GM23338 (cell line): Measurements from ENCODE around the gene ERVK3-1. TPM values are rescaled to one million over a fixed set of nuclear protein-coding genes. Genes with fewer than 3 reads are reported as not detected.

Experiments
- EZH2phosphoT487 ChIP-seq: fragments of 200-600 bp; sonication (generic); IDR thresholded peaks from one replicate; pipeline ENCODE4 v1.8.1; 2018; ENCODE audit warnings: antibody characterized with exemption; ENCODE audit not compliant: unreplicated experiment
- STAT1 ChIP-seq: IDR thresholded peaks from one replicate; pipeline ENCODE4 v1.6.1; 2016; ENCODE audit warnings: antibody characterized with exemption; ENCODE audit not compliant: unreplicated experiment
- polyA plus RNA-seq: library from polyadenylated mRNA; unstranded; fragments of >200 nt; fragmentation: Nextera tagmentation; extraction: Ambion mirVana; gene quantifications from 2 replicates; pipeline ENCODE4 v1.2.1, GENCODE V29; 2016
- total RNA-seq: library from RNA; depleted of rRNA; stranded (reverse); fragments of >200 nt; shearing (Covaris generic); gene quantifications from 2 replicates; pipeline ENCODE4 v1.2.3, GENCODE V29; 2014
- TF ChIP-seq, protein P1 (sequence below): fragments of 250-450 bp; sonication (Bioruptor Pico); IDR thresholded peaks from 2 replicates; pipeline ENCODE4 v1.5.0; 2020; ENCODE audit warnings: mild to moderate bottlenecking, moderate library complexity
- TF ChIP-seq, protein P2 (sequence below): IDR thresholded peaks from one replicate; pipeline ENCODE4 v1.6.1; 2018; ENCODE audit warnings: antibody characterized with exemption; ENCODE audit not compliant: unreplicated experiment

ERVK3-1 gene
- total and polyA plus RNA-seq, 2 experiments from 2014 or later: 34.4 to 66.2 TPM

GRCh38 chr19:58326914-58327726 is 21.9 kb downstream of the ERVK3-1 start, which contains the start of gene ZSCAN22 (continued):
- TF ChIP-seq, protein P1, sequence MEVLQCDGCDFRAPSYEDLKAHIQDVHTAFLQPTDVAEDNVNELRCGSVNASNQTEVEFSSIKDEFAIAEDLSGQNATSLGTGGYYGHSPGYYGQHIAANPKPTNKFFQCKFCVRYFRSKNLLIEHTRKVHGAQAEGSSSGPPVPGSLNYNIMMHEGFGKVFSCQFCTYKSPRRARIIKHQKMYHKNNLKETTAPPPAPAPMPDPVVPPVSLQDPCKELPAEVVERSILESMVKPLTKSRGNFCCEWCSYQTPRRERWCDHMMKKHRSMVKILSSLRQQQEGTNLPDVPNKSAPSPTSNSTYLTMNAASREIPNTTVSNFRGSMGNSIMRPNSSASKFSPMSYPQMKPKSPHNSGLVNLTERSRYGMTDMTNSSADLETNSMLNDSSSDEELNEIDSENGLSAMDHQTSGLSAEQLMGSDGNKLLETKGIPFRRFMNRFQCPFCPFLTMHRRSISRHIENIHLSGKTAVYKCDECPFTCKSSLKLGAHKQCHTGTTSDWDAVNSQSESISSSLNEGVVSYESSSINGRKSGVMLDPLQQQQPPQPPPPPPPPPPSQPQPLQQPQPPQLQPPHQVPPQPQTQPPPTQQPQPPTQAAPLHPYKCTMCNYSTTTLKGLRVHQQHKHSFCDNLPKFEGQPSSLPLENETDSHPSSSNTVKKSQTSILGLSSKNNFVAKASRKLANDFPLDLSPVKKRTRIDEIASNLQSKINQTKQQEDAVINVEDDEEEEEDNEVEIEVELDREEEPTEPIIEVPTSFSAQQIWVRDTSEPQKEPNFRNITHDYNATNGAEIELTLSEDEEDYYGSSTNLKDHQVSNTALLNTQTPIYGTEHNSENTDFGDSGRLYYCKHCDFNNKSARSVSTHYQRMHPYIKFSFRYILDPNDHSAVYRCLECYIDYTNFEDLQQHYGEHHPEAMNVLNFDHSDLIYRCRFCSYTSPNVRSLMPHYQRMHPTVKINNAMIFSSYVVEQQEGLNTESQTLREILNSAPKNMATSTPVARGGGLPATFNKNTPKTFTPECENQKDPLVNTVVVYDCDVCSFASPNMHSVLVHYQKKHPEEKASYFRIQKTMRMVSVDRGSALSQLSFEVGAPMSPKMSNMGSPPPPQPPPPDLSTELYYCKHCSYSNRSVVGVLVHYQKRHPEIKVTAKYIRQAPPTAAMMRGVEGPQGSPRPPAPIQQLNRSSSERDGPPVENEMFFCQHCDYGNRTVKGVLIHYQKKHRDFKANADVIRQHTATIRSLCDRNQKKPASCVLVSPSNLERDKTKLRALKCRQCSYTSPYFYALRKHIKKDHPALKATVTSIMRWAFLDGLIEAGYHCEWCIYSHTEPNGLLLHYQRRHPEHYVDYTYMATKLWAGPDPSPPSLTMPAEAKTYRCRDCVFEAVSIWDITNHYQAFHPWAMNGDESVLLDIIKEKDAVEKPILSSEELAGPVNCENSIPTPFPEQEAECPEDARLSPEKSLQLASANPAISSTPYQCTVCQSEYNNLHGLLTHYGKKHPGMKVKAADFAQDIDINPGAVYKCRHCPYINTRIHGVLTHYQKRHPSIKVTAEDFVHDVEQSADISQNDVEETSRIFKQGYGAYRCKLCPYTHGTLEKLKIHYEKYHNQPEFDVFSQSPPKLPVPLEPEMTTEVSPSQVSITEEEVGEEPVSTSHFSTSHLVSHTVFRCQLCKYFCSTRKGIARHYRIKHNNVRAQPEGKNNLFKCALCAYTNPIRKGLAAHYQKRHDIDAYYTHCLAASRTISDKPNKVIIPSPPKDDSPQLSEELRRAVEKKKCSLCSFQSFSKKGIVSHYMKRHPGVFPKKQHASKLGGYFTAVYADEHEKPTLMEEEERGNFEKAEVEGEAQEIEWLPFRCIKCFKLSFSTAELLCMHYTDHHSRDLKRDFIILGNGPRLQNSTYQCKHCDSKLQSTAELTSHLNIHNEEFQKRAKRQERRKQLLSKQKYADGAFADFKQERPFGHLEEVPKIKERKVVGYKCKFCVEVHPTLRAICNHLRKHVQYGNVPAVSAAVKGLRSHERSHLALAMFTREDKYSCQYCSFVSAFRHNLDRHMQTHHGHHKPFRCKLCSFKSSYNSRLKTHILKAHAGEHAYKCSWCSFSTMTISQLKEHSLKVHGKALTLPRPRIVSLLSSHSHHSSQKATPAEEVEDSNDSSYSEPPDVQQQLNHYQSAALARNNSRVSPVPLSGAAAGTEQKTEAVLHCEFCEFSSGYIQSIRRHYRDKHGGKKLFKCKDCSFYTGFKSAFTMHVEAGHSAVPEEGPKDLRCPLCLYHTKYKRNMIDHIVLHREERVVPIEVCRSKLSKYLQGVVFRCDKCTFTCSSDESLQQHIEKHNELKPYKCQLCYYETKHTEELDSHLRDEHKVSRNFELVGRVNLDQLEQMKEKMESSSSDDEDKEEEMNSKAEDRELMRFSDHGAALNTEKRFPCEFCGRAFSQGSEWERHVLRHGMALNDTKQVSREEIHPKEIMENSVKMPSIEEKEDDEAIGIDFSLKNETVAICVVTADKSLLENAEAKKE (CRISPR knock-in tag): no peak
- TF ChIP-seq STAT1 (no peak), EZH2phosphoT487 (no peak)
- TF ChIP-seq, protein P2, sequence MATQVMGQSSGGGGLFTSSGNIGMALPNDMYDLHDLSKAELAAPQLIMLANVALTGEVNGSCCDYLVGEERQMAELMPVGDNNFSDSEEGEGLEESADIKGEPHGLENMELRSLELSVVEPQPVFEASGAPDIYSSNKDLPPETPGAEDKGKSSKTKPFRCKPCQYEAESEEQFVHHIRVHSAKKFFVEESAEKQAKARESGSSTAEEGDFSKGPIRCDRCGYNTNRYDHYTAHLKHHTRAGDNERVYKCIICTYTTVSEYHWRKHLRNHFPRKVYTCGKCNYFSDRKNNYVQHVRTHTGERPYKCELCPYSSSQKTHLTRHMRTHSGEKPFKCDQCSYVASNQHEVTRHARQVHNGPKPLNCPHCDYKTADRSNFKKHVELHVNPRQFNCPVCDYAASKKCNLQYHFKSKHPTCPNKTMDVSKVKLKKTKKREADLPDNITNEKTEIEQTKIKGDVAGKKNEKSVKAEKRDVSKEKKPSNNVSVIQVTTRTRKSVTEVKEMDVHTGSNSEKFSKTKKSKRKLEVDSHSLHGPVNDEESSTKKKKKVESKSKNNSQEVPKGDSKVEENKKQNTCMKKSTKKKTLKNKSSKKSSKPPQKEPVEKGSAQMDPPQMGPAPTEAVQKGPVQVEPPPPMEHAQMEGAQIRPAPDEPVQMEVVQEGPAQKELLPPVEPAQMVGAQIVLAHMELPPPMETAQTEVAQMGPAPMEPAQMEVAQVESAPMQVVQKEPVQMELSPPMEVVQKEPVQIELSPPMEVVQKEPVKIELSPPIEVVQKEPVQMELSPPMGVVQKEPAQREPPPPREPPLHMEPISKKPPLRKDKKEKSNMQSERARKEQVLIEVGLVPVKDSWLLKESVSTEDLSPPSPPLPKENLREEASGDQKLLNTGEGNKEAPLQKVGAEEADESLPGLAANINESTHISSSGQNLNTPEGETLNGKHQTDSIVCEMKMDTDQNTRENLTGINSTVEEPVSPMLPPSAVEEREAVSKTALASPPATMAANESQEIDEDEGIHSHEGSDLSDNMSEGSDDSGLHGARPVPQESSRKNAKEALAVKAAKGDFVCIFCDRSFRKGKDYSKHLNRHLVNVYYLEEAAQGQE: no peak
